Neuronal stem cell (in vitro differentiated cells): ENCODE data around the gene ACTR1A. TPM values are rescaled to one million over a fixed set of nuclear protein-coding genes. Genes with fewer than 3 reads are reported as not detected.

Experiments used
- DNase-seq: peaks from one replicate; pipeline ENCODE4 v3.0.0-alpha.2; 2013; ENCODE audit warnings: low spot score
- H2AFZ ChIP-seq: one replicate; pipeline ENCODE4 v1.6.1; 2013; ENCODE audit warnings: mild to moderate bottlenecking, low read length, inconsistent platforms
- H2AK5ac ChIP-seq: 2 replicates; pipeline ENCODE4 v1.6.1; 2013; ENCODE audit warnings: low read depth, mild to moderate bottlenecking, inconsistent platforms, low read length, moderate library complexity, mixed read lengths
- H2BK120ac ChIP-seq: 2 replicates; pipeline ENCODE4 v1.6.1; 2013; ENCODE audit warnings: low read depth, mild to moderate bottlenecking, inconsistent platforms, low read length, moderate library complexity, mixed read lengths
- H2BK12ac ChIP-seq: one replicate; pipeline ENCODE4 v1.6.1; 2013; ENCODE audit warnings: low read length, inconsistent platforms
- H2BK15ac ChIP-seq: 2 replicates; pipeline ENCODE4 v1.6.1; 2013; ENCODE audit warnings: mild to moderate bottlenecking, low read length, inconsistent platforms, mixed read lengths
- H2BK5ac ChIP-seq: one replicate; pipeline ENCODE4 v1.6.1; 2013; ENCODE audit warnings: inconsistent platforms, mild to moderate bottlenecking, low read length, moderate library complexity
- H3K14ac ChIP-seq: one replicate; pipeline ENCODE4 v1.6.1; 2013; ENCODE audit warnings: low read length, inconsistent platforms
- H3K18ac ChIP-seq: 2 replicates; pipeline ENCODE4 v1.6.1; 2013; ENCODE audit warnings: low read length, inconsistent platforms
- H3K23ac ChIP-seq: 2 replicates; pipeline ENCODE4 v1.6.1; 2013; ENCODE audit warnings: low read depth, mild to moderate bottlenecking, mixed read lengths, low read length, inconsistent platforms; ENCODE audit not compliant: poor library complexity
- H3K27ac ChIP-seq: replicated peaks from 3 replicates; pipeline ENCODE4 v1.5.1; 2013; ENCODE audit warnings: low read length, inconsistent platforms
- H3K27me3 ChIP-seq, 3 experiments: 2 replicates each; pipeline ENCODE4 v1.6.1; 2013; ENCODE audit warnings: low read length in 3 of 3, mild to moderate bottlenecking in 2 of 3, inconsistent platforms in 1 of 3, low read depth in 1 of 3, mixed read lengths in 1 of 3, moderate library complexity in 1 of 3; ENCODE audit not compliant: control insufficient read depth in 3 of 3, insufficient read depth in 3 of 3
- H3K36me3 ChIP-seq, 2 donors: replicated peaks in 1 of 2; 2 replicates each; pipeline ENCODE4 v1.6.1; 2013; ENCODE audit warnings: low read length in 2 of 2; ENCODE audit not compliant: control insufficient read depth in 2 of 2, insufficient read depth in 2 of 2
- H3K4ac ChIP-seq: 2 replicates; pipeline ENCODE4 v1.6.1; 2013; ENCODE audit warnings: inconsistent platforms, mild to moderate bottlenecking, low read length, moderate library complexity
- H3K4me1 ChIP-seq, 2 donors: 1 replicate in 1 of 2; 2 replicates in 1 of 2; pipeline ENCODE4 v1.6.1; 2013; ENCODE audit warnings: low read length in 2 of 2, low read depth in 1 of 2; ENCODE audit not compliant: control insufficient read depth in 2 of 2, insufficient read depth in 1 of 2
- H3K4me2 ChIP-seq: one replicate; pipeline ENCODE4 v1.6.1; 2013; ENCODE audit warnings: mild to moderate bottlenecking, low read length, inconsistent platforms; ENCODE audit not compliant: insufficient read depth, poor library complexity, severe bottlenecking
- H3K4me3 ChIP-seq, 2 donors: 2 replicates each; pipeline ENCODE4 v1.5.1; 2013; ENCODE audit warnings: low read length in 2 of 2, mild to moderate bottlenecking in 2 of 2, inconsistent platforms in 1 of 2, moderate library complexity in 1 of 2
- H3K79me1 ChIP-seq: one replicate; pipeline ENCODE4 v1.6.1; 2013; ENCODE audit warnings: low read depth, mild to moderate bottlenecking, inconsistent platforms, low read length, moderate library complexity
- H3K9ac ChIP-seq: one replicate; pipeline ENCODE4 v1.6.1; 2013; ENCODE audit warnings: mild to moderate bottlenecking, low read depth, low read length, inconsistent platforms; ENCODE audit not compliant: poor library complexity
- H3K9me3 ChIP-seq, 2 donors: replicated peaks in 1 of 2; 2 replicates each; pipeline versions ENCODE3 to v1.6.1; 2013; ENCODE audit warnings: low read length in 2 of 2, mild to moderate bottlenecking in 2 of 2, inconsistent platforms in 1 of 2, low read depth in 1 of 2, mixed read lengths in 1 of 2, moderate library complexity in 1 of 2; ENCODE audit not compliant: control insufficient read depth in 2 of 2, insufficient read depth in 1 of 2
- H4K8ac ChIP-seq: one replicate; pipeline ENCODE4 v1.6.1; 2013; ENCODE audit warnings: low read depth, mild to moderate bottlenecking, inconsistent platforms, low read length, moderate library complexity
- H4K91ac ChIP-seq: one replicate; pipeline ENCODE4 v1.6.1; 2013; ENCODE audit warnings: low read length, low read depth, mild to moderate bottlenecking, inconsistent platforms; ENCODE audit not compliant: poor library complexity
- WGBS, 2 donors: extraction: QIAGEN DNeasy Blood & Tissue Kit; methylation state at CpG; one replicate each; pipeline ENCODE4 v1.1.7; 2013; ENCODE audit warnings: missing lambda C conversion rate in 2 of 2, mixed read lengths in 1 of 2; ENCODE audit not compliant: insufficient read length in 2 of 2, insufficient replicate concordance in 1 of 2; ENCODE audit errors: extremely low coverage in 2 of 2; 5-methylcytosine and 5-hydroxymethylcytosine counted together
- polyA plus RNA-seq, 2 experiments: library from polyadenylated mRNA; stranded (reverse); fragments of 200-250 nt; gene quantifications; one replicate each; pipeline ENCODE4 v1.2.3, GENCODE V29; 2013

Gene ACTR1A
- polyA plus RNA-seq (2013, experiment 1 of 2), result 68.5 TPM
- 66.5 TPM for polyA plus RNA-seq (2013, experiment 2 of 2)

GRCh38 chr10:102502337-102503151, at the start of gene ACTR1A:
Gene ACTR1A, minus strand, starts transcription at chr10:102502712. Its CDS starts 65 bp downstream, at chr10:102502647.
- peak within 1 kb of the TSS; percentile 93 for H3K9ac ChIP-seq
- H2BK5ac ChIP-seq, result peak within 1 kb of the TSS; percentile 62
- no peaks in the 10 kb centered on the region for H3K27me3 ChIP-seq
- peak within 1 kb of the TSS; percentile 11 for H3K27ac ChIP-seq
- peaks cover 0 to 26% of the 10 kb centered on the region in 2 donors for H3K36me3 ChIP-seq
- H2AK5ac ChIP-seq, result no peak within 1 kb of the TSS
- H2BK12ac ChIP-seq, result no peak within 1 kb of the TSS
- no peak within 1 kb of the TSS for H4K91ac ChIP-seq
- H3K4ac ChIP-seq, result no peak within 1 kb of the TSS
- H2BK120ac ChIP-seq, result no peak within 1 kb of the TSS
- peak; percentile 99 for DNase-seq
- peak within 1 kb of the TSS; percentile 84 for H3K4me2 ChIP-seq
- H3K18ac ChIP-seq, result peak within 1 kb of the TSS; percentile 78
- peak within 1 kb of the TSS; percentile 78 to 96 for H3K4me3 ChIP-seq
- peak within 1 kb of the TSS; percentile 91 for H2AFZ ChIP-seq
- H3K79me1 ChIP-seq, result peaks cover 6% of the 10 kb centered on the region
- no peak within 1 kb of the TSS for H3K14ac ChIP-seq
- no CpG with 5 or more reads among the region's 42 CpGs for WGBS, 2 donors
- no peaks in the 10 kb centered on the region for H3K9me3 ChIP-seq
- H2BK15ac ChIP-seq, result no peak within 1 kb of the TSS
- no peak within 1 kb of the TSS for H3K23ac ChIP-seq
- peaks cover 0 to 9% of the 10 kb centered on the region in 2 donors for H3K4me1 ChIP-seq
- H4K8ac ChIP-seq, result no peak within 1 kb of the TSS

- no peak overlapping the region for H3K18ac ChIP-seq
- no peak overlapping the region for H3K4ac ChIP-seq
- peaks cover 10 to 29% of the 10 kb centered on the region in 2 donors for H3K36me3 ChIP-seq
- H3K79me1 ChIP-seq, result peaks cover 2% of the 10 kb centered on the region
- no peak overlapping the region for H3K14ac ChIP-seq
- peaks cover 0 to 5% of the 10 kb centered on the region in 2 donors for H3K4me1 ChIP-seq
- no peak overlapping the region for H2BK5ac ChIP-seq
- H2BK120ac ChIP-seq, result no peak overlapping the region
- H3K27me3 ChIP-seq, result no peaks in the 10 kb centered on the region
- no peaks in the 10 kb centered on the region for H3K9me3 ChIP-seq
- no peak overlapping the region for H4K8ac ChIP-seq
- no CpG with 5 or more reads among the region's 9 CpGs for WGBS, 2 donors
- no peak overlapping the region for H2BK15ac ChIP-seq
- H2BK12ac ChIP-seq, result no peak overlapping the region
- no peak overlapping the region for H2AK5ac ChIP-seq
- H2AFZ ChIP-seq, result no peak overlapping the region
- no peak overlapping the region for H3K23ac ChIP-seq
- no peak overlapping the region for H3K4me2 ChIP-seq
- DNase-seq, result no peak
- no peak overlapping the region for H3K4me3 ChIP-seq
- H3K27ac ChIP-seq, result no peak overlapping the region
- H4K91ac ChIP-seq, result no peak overlapping the region
- no peak overlapping the region for H3K9ac ChIP-seq
These were observed 48.2 kb upstream of the ACTR1A start for GRCh38 chr10:102550636-102551210.

GRCh38 chr10:102549549-102549948, 47.0 kb upstream of the ACTR1A start:
- Histone ChIP-seq H3K9me3 (no peaks in the 10 kb centered on the region), H3K4me1 (peaks cover 0 to 3% of the 10 kb centered on the region in 2 donors), H3K4me2 (no peak overlapping the region), H4K91ac (no peak overlapping the region), H4K8ac (no peak overlapping the region), H2BK15ac (no peak overlapping the region), H3K4me3 (no peak overlapping the region), H3K27me3 (no peaks in the 10 kb centered on the region), H3K23ac (no peak overlapping the region), H2BK120ac (no peak overlapping the region), H2AFZ (no peak overlapping the region), H2AK5ac (no peak overlapping the region), H3K9ac (no peak overlapping the region), H3K36me3 (peaks cover 10 to 29% of the 10 kb centered on the region in 2 donors), H3K4ac (no peak overlapping the region), H2BK12ac (no peak overlapping the region), H2BK5ac (no peak overlapping the region), H3K18ac (no peak overlapping the region), H3K79me1 (peaks cover 1% of the 10 kb centered on the region), H3K14ac (no peak overlapping the region), H3K27ac (no peak overlapping the region)
- no CpG with 5 or more reads among the region's 1 CpG for WGBS, 2 donors
- DNase-seq, result no peak

- Histone ChIP-seq H3K4me2 (no peak overlapping the region), H3K9me3 (no peaks in the 10 kb centered on the region), H3K14ac (no peak overlapping the region), H4K91ac (no peak overlapping the region), H3K4me3 (no peak overlapping the region), H2BK12ac (no peak overlapping the region), H3K23ac (no peak overlapping the region), H3K18ac (no peak overlapping the region), H4K8ac (no peak overlapping the region), H2BK120ac (no peak overlapping the region), H2BK5ac (no peak overlapping the region), H3K4me1 (peaks cover 0 to 3% of the 10 kb centered on the region in 2 donors), H3K9ac (no peak overlapping the region), H3K27me3 (no peaks in the 10 kb centered on the region), H3K79me1 (peaks cover 2% of the 10 kb centered on the region), H3K27ac (no peak overlapping the region), H2BK15ac (no peak overlapping the region), H3K36me3 (peaks cover 7 to 20% of the 10 kb centered on the region in 2 donors), H3K4ac (no peak overlapping the region), H2AK5ac (no peak overlapping the region), H2AFZ (no peak overlapping the region)
- no peak for DNase-seq
- no CpG with 5 or more reads among the region's 12 CpGs for WGBS, 2 donors
These were observed 44.3 kb upstream of the ACTR1A start for GRCh38 chr10:102546606-102547320.
